ENCODE measurements around the gene RTN4RL1.

Gene RTN4RL1

GRCh38 chr17:2025220-2025621 lies at the start of gene RTN4RL1:
Gene RTN4RL1, minus strand, starts transcription at chr17:2025334. Its CDS starts 469 bp downstream, at chr17:2024865.
- peak; percentile 52 to 55 for DNase-seq (ENCODE audit: low read depth in 1 of 2, low spot score in 1 of 2)

- DNase-seq (ENCODE audit: low read depth in 1 of 2, low spot score in 1 of 2), result no peak
Measured at GRCh38 chr17:2074919-2075318, 49.8 kb upstream of the RTN4RL1 start.

- DNase-seq (ENCODE audit: low read depth in 1 of 2, low spot score in 1 of 2), result no peak
Measured at GRCh38 chr17:2071455-2072281, 46.5 kb upstream of the RTN4RL1 start.

- DNase-seq (ENCODE audit: low read depth in 1 of 2, low spot score in 1 of 2), result no peak
Measured at GRCh38 chr17:2071024-2071385, 45.9 kb upstream of the RTN4RL1 start.

GRCh38 chr17:2070241-2071023 lies 45.3 kb upstream of the RTN4RL1 start:
- no peak for DNase-seq (ENCODE audit: low read depth in 1 of 2, low spot score in 1 of 2)

GRCh38 chr17:2068519-2069051 lies 43.5 kb upstream of the RTN4RL1 start:
- no peak for DNase-seq (ENCODE audit: low read depth in 1 of 2, low spot score in 1 of 2)

- DNase-seq (ENCODE audit: low read depth in 1 of 2, low spot score in 1 of 2), result no peak
Measured at GRCh38 chr17:2068031-2068518, 42.9 kb upstream of the RTN4RL1 start.

- no peak for DNase-seq (ENCODE audit: low read depth in 1 of 2, low spot score in 1 of 2)
Measured at GRCh38 chr17:2067608-2068024, 42.5 kb upstream of the RTN4RL1 start.

- DNase-seq (ENCODE audit: low read depth in 1 of 2, low spot score in 1 of 2), result no peak
Measured at GRCh38 chr17:2067048-2067561, 42.0 kb upstream of the RTN4RL1 start.

- DNase-seq (ENCODE audit: low read depth in 1 of 2, low spot score in 1 of 2), result no peak
Measured at GRCh38 chr17:2065949-2066400, 40.8 kb upstream of the RTN4RL1 start.

- DNase-seq (ENCODE audit: low read depth in 1 of 2, low spot score in 1 of 2), result peak in 1 of 2 donors; percentile 50
Measured at GRCh38 chr17:2064980-2065785, 40.0 kb upstream of the RTN4RL1 start.

GRCh38 chr17:2064520-2064971 lies 39.4 kb upstream of the RTN4RL1 start:
- DNase-seq (ENCODE audit: low read depth in 1 of 2, low spot score in 1 of 2), result no peak

- no peak for DNase-seq (ENCODE audit: low read depth in 1 of 2, low spot score in 1 of 2)
Measured at GRCh38 chr17:2064147-2064489, 39.0 kb upstream of the RTN4RL1 start.

- no peak for DNase-seq (ENCODE audit: low read depth in 1 of 2, low spot score in 1 of 2)
Measured at GRCh38 chr17:2063261-2064146, 38.4 kb upstream of the RTN4RL1 start.

GRCh38 chr17:2062571-2063183 lies 37.5 kb upstream of the RTN4RL1 start:
- no peak for DNase-seq (ENCODE audit: low read depth in 1 of 2, low spot score in 1 of 2)

GRCh38 chr17:2061441-2061958 lies 36.4 kb upstream of the RTN4RL1 start:
- DNase-seq (ENCODE audit: low read depth in 1 of 2, low spot score in 1 of 2), result no peak

- no peak for DNase-seq (ENCODE audit: low read depth in 1 of 2, low spot score in 1 of 2)
Measured at GRCh38 chr17:2060681-2061440, 35.7 kb upstream of the RTN4RL1 start.

GRCh38 chr17:2060385-2060658 lies 35.2 kb upstream of the RTN4RL1 start:
- no peak for DNase-seq (ENCODE audit: low read depth in 1 of 2, low spot score in 1 of 2)
